T-helper 2 cell (primary cell): ENCODE results near the gene SAMD3.
"Not testable (repeated sequence)": the region's sequence is repeated elsewhere in the genome, so short reads cannot be mapped to it uniquely, and the experiment has no call there.

Experiments used
- DNase-seq, 5 experiments: peaks; one replicate each; pipeline versions ENCODE4 v3.0.0 to v3.0.0-alpha.2; 2012 to 2022

SAMD3 gene

DNA sequence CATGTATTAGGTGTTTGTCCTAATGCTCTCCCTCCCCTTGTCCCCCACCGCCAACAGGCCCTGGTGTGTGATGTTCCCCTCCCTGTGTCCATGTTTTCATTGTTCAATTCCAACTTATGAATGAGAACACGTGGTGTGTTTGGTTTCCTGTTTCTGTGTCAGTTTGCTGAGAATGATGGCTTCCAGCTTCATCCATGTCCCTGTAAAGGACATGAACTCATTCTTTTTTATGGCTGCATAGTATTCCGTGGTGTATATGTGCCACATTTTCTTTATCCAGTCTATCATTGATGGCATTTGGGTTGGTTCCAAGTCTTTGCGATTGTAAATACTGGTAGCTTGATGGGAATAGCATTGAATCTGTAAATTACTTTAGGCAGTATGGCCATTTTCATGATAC lies 52.6 kb downstream of the SAMD3 start:
- DNase-seq, result not testable (repeated sequence)

DNA sequence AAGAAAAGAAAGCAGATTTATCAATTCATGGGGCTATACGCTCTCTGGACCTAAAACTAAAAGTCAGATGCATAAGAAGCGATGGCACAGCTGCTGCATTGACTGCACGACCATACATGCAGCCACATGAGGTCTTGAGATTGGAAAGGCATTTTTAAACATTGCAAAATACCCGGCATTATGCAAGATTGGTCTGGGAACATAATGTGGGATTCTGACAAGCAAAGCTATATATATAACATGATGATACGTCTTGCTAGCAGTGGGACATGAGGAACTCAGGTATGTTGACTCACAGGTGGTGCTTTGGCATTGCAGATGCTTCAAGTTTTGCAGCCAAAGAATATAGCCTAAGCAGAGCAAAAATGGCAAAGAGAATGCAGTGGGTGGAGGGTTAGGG lies 55.1 kb downstream of the SAMD3 start:
- DNase-seq, result no peak

DNA sequence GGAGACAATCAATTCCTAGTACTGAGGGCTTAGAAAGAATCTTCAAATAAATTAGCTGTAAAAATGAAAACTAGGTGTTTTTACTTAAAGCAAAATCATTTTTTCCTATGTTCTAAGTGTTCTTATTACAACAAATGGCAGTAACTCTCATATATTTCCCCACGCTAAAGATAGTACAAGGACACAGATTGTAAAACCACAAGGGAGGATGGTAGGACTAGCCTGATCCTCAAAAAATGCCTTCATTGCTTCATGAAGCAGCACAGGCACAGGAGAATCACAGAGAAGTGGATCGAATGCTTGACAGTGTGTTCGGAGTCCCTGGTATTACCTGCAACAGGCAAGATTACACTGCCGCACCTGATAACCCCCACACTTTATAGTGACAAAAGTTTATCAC lies 58.5 kb downstream of the SAMD3 start:
- no peak for DNase-seq

- DNase-seq, result no peak
Observed at GRCh38 chr6:130163266-130163665, 59.5 kb downstream of the SAMD3 start.

GRCh38 chr6:130162421-130162820 lies 60.3 kb downstream of the SAMD3 start:
- no peak for DNase-seq

- DNase-seq, result no peak
Observed at GRCh38 chr6:130161683-130162404, 60.9 kb downstream of the SAMD3 start.

DNA sequence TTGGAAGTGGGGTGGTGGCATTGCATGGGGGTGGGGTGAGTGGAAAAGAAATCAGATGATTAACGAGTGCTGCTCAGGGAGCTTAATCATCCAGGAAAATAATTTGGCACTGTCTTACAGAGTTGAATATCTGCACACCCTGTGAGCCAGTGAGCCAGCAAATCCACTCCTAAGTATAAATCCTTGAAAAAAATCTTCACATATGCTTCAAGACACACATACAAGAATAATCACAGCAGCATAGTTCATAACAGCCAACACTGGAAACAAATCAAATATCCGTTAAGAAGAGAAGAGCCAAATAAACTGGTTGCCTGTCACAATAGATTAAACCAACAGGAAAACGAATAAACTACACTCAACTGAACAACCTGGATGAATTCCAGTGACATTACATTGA lies 62.8 kb downstream of the SAMD3 start:
- no peak for DNase-seq

DNA sequence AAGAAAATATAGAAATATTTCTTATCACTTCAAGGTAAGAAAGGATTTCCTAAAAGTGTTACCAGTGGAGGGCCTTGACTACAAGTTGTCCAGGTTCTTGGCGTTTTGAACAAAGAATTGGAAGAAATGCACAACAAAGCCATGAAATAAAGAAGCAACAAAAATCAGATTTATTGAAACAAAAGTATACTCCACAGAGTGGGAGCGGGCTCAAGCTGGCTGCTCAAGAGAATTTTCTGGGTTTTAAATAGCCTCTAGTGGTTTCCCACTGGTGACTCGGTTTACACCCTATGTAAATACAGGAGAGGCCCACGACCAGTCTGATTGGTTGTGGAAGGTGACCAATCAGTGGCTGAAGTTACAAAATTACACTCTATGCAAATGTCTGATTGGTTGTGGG lies 64.2 kb downstream of the SAMD3 start:
- no peak for DNase-seq

DNA sequence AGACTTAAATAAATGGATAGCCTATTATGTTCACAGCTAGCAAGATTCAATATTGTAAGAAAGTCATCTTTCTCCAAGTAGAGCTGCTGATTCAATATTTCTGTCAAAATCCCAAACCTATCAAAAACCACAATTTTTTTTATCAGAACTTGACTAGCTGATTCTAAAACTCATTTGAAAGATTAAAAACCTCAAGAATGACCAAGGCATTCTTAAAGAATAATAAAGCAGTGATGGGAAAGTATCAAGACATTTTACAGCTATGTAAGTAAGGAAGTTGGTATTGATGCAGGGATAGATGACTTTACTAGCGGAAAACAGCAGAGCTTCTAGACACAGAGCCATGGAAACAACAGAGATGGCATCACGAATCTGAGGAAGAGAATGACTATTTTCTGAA lies 64.7 kb downstream of the SAMD3 start:
- DNase-seq, result no peak

DNA sequence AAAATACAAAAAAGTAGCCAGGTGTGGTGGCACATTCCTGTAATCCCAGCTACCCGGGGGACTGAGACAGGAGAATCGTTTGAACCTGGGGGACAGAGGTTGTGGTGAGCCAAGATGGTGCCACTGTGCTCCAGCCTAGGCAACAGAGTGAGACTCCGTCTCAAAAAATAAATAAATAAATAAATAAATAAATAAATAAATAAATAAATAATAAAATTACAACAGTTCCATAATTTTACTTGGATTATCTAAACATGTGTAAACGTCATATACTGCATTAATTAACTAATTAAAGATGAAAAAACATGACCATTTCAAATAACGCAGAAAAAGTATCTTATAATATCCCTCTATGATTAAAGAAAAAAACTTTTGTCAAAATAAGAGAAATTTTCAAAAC lies 65.8 kb downstream of the SAMD3 start:
- DNase-seq, result no peak

DNA sequence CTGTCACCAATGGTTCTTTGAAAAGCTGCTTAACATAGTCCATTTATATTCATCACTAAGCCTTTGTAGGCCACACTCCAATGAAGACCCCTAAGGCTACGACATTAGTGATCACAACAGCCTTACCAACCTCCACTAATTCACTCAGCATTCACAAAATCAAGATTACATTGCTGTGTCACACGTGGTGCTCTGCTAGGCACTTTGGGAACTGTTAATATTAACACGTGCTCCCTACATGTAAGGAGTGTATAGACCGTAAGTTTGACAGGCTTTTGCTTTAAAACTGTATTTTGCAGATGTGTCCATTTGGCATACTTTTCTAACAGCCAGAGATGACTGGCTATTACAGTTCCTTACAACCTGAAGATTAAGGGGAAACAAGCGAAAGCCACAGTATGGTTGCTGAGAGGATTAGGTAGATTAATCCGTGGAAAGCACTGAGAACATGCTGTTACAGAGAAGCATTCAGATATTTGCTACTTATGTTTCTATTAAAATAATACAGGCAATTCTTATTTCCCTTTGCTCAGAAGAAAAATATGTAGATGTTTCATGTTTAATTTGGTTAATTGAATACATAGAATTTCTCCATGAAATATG lies 69.7 kb downstream of the SAMD3 start:
- no peak for DNase-seq

DNA sequence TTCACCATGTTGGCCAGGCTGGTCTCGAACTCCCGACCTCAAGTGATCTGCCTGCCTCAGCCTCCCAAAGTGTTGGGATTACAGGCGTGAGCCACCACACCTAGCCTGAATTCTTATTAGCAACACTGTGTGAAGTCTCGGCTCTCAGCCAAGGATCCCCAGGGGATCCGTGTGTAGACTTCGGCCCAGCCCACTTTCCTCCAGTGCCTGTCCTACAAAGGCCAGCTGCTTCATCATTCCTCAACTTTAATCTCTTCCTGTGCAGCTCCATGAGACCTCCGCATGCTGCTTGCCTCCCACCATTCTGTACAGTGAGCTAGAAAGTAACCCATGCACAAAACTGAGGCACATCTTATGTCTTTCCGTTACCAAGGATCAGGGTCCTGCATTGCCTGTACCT lies 71.8 kb downstream of the SAMD3 start:
- DNase-seq, result no peak

DNA sequence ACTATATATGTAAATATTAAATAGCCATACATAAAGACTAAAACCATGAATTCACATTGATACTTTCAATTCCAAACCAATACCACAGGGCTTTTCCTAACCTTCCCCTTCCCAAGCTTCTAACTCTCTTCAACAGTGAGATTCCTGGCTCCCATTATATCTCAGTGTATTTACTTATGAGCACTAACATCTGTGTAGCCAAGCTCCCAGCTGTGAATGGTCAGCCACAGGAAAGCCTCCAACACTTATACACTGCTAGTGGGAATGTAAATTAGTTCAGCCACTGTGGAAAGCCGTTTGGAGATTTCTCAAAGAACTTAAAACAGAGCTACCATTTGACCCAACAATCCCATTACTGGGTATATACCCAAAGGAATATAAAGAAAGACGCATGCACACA lies 73.7 kb downstream of the SAMD3 start:
- not testable (repeated sequence) for DNase-seq

DNA sequence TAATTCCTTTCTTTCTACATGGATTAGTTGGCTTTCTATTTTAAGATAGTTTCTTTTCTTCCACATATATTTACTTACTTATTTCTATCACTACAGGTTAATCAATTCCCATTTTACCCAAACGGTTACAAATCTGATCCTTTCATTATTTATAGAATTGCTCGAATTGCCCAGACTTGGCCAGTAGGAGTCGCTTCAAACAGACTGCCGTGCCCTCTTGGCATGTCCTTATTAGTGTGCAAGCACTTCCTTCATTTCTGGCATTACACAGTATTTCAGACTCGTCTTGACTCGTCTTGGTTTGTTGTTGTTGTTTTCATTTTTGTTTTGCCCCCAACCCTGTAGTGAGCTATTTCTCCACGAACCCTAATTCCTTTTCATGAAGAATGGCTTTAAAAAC lies 74.6 kb downstream of the SAMD3 start:
- DNase-seq, result peak in 1 of 5 experiments; percentile 18

GRCh38 chr6:130147111-130147510 lies 75.6 kb downstream of the SAMD3 start:
- DNase-seq, result no peak

GRCh38 chr6:130143709-130144108 lies 79.0 kb downstream of the SAMD3 start:
- no peak for DNase-seq

GRCh38 chr6:130140084-130140483 lies 82.7 kb downstream of the SAMD3 start:
- no peak for DNase-seq

- no peak for DNase-seq
Observed at GRCh38 chr6:130138909-130139242, 83.9 kb downstream of the SAMD3 start.

- peak in 1 of 5 experiments; percentile 68 for DNase-seq
Observed at GRCh38 chr6:130138116-130138908, 84.4 kb downstream of the SAMD3 start.

- DNase-seq, result peak in 1 of 5 experiments; percentile 33
Observed at GRCh38 chr6:130136798-130137197, 86.0 kb downstream of the SAMD3 start.

DNA sequence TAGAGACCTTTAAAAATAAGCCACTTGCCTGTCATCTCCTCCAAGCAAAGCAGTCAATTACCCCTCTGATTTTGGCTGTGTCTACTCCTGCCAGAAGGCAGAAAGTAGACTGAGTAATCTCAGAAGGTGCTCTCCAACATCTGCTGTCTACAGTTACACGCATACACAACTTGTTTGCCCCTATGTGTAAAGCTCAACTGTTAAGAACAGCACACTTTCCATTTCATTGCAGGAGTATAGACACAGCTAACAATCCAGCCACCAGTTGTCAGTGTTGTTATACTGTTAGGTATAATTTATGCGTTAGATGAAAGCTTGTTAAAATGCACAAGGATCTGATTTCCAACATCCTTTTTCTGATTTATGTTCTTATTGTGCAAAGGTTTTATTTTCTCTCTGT lies 88.2 kb downstream of the SAMD3 start:
- DNase-seq, result peak in 1 of 5 experiments; percentile 89

GRCh38 chr6:130132286-130132701 lies 90.5 kb downstream of the SAMD3 start:
- DNase-seq, result peak in 3 of 5 experiments; percentile 10 to 99 (median 78)

GRCh38 chr6:130129762-130130246 lies 92.9 kb downstream of the SAMD3 start:
- DNase-seq, result peak in 1 of 5 experiments; percentile 72

DNA sequence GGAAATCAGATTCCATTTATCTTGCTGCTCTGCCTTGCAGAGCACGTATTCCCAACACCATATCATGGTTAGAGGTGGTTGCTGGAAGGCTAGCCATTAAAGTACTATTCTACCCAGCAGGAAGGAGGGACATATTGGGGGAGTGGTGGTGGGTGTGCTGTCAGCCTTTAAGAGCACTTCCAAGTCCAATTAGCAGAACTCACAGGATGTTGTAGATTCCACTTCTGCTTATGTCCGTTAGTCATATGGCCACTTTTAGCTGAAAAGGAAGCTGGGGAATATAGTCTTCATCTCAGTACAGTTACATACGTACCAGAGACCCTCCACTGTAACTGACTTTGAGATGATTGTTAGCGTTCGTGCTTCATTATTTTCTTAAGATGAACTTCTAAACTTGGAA lies 94.4 kb downstream of the SAMD3 start:
- no peak for DNase-seq
